Heart left ventricle (tissue), 13 donors: Measurements from ENCODE around the gene DLGAP5.

ENCODE experiments used
- CTCF ChIP-seq, 12 donors: fragments of 200-600 bp; sonication (generic) in 4 of 12; IDR thresholded peaks; one replicate each; pipeline versions ENCODE4 v1.5.0 to v1.8.0; 2018 to 2022; ENCODE audit warnings: antibody characterized with exemption in 12 of 12, mild to moderate bottlenecking in 5 of 12
- POLR2A ChIP-seq, 2 donors: fragments of 450-650 bp; IDR thresholded peaks; one replicate each; pipeline ENCODE4 v1.6.1; 2017; ENCODE audit warnings: antibody characterized with exemption in 2 of 2, mild to moderate bottlenecking in 2 of 2, moderate library complexity in 2 of 2
- donor health status: ischemic (EF 13 %, LVEDD 7.1; RV severe dilation, severe dysfunction).
- donor health status: DM: no; HTN: yes; CAD: no.
- donor health status: DM: no; HTN: no; CAD: no.
- donor health status: ischemic (EF 25% LVEDD 6.9; RV normal size, moderate dysfunction).
- donor health status: ischemic (EF 25% LVEDD 5.7; RV mildly dilated, moderate dysfunction).
- donor health status: ischemic (EF 35%, LVEDD 5.7; RV mildly dilated, moderate dysfunction).
- donor health status: nonischemic (EF 11% LVEDD 7.7; RV severe dilation, severe dysfunction).
- donor health status: DM: yes; HTN: yes; CAD: no.
- donor health status: PGD.
- donor health status: ischemic (EF 29% LVEDD 5.4; RV normal size, mild dysfunction).
- donor health status: nonischemic (EF 23%, LVEDD 6.1; RV moderate dilation, normal function).

GRCh38 chr14:55152052-55152753 lies 39.2 kb downstream of the DLGAP5 start:
- TF ChIP-seq CTCF (IDR thresholded peaks at IDR 0.05) (no peak), POLR2A (IDR thresholded peaks at IDR 0.05) (no peak)
